DMS 273 treated with DMSO at 0.1 percent for 48 hours (cell line): Measurements from ENCODE around the gene SORCS2.

Source experiments
- DNase-seq: peaks from one replicate; lab custom pipeline; 2025; lab: John Stamatoyannopoulos, UW

Gene SORCS2

DNA sequence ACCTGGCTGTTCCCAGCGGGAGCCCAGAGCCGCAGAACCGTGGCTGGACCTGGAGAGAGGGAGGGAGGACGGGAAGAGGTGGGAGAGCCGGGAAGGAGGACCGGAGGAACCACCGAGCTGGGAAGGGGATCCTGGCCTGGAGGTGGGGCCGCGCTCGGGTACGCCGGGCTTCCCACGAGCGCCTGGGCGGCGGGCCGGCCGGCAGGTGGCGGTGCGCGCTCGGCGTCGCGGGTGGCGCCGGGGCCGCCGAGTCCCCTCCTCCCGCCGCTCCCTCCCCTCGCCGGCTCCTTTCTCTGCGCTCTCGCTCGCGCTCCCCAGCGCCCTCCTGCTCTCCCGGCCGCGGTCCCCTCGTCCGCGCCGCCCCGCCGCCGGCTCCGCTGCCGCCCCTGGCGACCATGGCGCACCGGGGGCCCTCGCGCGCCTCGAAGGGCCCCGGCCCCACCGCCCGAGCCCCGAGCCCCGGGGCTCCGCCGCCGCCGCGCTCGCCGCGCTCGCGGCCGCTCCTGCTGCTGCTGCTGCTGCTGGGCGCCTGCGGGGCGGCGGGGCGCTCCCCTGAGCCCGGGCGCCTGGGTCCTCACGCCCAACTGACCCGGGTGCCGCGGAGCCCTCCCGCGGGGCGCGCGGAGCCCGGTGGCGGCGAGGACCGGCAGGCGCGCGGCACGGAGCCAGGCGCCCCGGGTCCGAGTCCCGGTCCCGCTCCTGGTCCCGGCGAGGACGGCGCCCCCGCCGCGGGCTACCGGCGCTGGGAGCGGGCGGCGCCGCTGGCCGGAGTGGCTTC, at the start of gene SORCS2:
SORCS2 (plus strand) TSS at position 287 of the 778 bp plus-strand sequence.
- DNase-seq: no peak

DNA sequence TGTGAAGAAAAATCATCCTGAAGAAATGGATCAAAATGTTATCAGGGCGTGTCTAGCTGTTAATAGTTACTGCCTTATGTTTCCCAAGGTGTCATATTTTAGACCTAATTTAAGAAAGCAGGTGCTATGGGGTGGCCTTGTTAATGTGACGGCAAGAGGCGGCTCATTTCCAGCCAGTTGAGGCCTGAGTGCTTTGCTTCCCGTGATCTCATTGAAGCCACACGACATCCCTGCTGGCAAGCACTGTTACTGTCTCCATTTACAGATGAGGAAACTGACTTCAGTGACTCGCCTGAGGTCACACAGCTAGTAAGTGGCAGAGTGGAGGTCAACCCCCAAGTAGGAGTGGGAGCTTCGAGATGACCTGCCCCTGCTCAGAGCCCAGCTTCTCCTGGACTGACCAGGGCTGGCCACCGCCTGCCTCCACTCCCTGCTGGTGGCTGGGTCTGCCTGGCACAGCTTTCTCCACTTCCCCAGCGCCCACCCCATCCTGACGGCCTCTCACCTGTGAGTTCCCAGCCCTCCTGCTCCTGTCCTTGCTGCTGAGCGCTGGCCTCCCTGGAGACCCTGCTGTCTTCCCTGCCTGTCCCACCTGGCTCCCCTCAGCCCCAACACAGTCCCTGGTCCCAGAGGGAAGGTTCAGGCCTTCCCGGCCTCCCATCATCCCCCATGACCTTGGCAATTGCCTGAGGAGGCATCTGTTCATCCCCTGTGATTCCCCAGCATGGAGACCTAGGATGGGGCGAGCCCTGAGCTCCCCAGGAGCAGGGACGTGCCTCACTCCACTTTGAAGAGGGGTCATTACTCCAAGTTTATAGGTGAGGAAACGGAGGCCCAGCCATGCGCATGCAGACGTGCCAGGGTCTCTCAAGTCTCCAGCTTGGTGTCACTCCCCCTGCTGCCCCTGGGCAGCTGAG, 47.7 kb upstream of the SORCS2 start:
- no peak for DNase-seq

GRCh38 chr4:7145291-7145934, 46.9 kb upstream of the SORCS2 start:
- no peak for DNase-seq

DNA sequence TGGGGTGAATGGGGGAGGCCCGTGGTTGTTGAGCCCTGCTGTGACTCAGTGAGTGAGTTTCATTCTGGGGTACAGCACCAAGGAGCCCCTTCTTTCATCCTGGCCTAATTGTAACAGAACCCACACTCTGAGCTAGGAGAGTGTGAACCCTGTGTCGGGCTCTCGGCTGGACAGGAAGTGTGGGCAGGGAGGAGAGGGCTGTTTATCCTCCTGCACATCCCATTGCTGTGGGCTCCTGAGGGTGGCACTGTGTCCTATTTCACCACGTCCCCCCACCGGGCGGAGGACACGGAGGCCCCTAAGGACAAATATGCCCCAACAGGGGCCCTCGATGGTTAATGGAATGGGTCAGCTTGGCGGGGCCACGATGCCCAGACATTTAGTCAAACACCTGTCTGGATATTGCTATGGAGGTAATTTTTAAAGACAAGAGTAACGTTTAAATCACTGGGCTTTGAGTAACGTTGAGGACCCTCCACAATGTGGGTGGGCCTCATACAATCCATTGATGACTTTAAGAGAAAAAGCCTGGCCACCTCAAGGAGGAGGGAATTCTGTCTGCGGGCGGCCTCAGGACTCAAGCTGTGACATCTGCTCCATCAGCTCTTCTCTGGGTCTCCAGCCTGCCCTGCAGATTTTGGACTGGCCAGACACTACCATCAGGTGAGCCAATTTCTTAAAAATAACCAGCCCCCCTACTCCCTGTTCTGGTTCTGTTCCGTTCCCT, 46.1 kb upstream of the SORCS2 start:
- no peak for DNase-seq

DNA sequence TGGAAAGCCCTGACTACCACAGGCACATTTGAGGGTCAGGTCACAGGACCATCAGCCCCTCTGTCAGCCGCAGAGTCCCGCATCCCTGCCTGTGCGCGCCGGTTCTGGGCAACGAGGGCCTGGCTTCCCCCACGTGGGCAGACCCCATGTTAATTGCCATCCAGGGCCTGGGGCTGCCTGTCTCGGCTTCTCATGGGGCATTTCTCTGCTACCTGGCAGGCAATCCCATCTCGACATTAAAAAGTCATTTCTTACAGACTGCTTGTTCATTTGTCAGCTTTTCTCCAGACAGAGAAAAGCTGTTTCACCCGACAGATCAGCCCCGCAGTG, 45.6 kb upstream of the SORCS2 start:
- DNase-seq: no peak

DNA sequence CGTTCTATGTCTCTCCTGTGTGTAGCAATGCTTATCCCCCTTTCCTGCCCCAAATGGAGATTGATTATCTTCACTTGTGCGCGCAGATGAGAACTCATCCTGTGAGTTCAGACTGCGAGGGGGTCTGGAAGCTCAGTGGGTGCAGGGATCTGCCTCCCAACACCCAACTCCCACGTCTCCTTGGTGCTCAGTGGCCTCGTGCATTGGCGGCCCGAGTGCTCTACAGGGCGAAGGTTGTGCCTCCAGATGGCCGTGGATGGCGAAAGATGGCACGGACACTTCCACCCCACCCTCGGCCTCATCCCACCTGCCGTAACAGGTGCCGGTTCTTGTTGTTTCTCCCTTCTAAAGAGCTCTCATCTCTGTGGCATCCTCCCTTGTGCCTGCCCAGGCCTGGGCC, 45.1 kb upstream of the SORCS2 start:
- no peak for DNase-seq

GRCh38 chr4:7147661-7148310, 44.6 kb upstream of the SORCS2 start:
- no peak for DNase-seq

DNA sequence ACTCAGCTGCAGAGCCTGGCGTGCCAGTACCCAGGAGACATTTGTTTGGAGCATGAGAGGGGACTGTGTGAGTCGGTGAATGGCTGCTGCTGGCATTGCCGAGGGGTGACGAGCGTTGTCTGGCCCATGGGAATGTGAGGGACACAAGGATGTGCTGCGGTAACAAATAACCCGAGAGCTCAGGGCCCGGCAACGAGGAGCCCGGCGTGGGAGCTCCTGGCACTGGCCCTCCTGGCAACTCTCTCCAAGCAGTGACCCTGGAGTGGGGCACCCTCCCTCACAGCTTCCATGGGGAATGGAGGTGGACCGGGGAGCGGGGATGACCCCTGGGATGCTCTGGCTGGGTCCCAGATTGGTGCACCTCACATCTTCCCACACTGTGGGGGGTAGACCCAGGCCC, 44.0 kb upstream of the SORCS2 start:
- no peak for DNase-seq

DNA sequence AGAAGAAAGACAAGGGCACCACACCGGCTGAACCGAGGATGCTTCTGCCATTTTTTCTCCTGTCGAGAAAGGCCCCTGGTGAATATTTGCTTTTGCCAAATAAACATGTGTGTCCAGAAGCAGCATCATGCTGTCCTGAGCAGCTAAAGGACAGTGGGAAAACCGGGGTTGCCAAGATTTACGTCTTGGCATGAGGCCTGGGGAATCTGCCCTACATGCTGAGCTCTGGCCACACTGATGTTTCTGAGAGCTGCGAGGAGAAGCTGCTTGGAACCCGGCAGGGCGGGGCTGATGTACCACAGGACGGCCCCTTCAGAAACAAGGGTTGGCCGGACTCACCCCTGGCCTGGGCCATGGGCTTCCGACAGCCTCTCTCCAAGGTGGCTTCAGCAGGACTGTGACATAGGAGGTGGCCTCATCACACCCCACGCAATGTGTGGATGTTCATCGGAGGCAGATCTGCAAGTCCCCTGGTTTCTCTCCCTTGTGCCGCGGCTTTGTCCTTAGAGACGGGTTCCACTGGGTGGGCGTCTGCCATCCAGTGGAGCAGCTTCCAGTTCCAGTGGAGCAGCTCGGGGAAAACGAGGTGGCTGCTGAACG, 42.2 kb upstream of the SORCS2 start:
- DNase-seq: no peak

DNA sequence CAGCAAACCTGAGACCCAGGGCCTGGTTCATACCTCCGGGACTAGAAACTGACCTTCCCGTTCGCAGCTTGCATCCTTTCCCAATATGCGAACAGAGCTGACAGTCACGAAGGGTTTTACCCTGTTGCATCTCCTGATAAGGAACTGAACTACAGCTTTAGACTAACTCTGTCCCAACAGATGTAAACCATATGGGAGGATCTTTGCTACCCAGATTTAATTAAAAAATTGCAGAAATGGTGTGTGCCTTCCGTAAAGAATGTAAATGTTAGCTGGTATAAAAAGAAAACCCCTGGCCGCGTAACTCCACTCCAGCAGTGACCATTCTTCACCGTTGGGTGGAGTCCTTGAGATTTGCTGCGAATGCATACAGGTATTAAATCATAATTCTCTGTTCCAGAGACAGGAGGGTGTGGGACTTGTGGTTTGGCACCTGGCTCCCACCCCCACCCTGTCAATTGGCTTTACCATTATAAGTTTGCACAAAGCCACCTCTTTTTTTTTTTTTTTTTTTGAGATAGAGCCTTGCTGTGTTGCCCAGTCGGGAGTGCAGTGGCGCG, 40.6 kb upstream of the SORCS2 start:
- no peak for DNase-seq

DNA sequence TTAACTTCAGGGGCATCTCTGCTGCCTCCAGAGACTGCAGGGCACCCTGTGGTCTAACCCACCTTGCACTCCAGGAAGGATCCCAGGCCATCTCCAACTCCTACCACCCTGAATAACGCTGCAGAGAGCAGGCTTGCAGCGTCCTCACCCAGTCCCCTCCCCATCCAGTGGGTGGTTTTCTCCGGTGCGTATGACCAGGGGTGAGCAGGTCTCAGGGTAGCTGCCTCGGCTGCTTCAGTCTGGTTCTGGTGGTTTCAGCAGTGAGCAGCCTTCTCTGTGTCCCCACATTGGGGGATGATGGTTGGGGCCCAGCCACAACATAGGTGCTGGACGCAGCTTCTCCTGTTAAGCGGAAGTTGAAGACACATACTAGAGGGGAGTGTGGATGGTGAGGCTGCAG, 38.6 kb upstream of the SORCS2 start:
- no peak for DNase-seq

- no peak for DNase-seq
Measured at GRCh38 chr4:7154351-7154981, 37.9 kb upstream of the SORCS2 start.

- no peak for DNase-seq
Measured at GRCh38 chr4:7155590-7156071, 36.7 kb upstream of the SORCS2 start.

DNA sequence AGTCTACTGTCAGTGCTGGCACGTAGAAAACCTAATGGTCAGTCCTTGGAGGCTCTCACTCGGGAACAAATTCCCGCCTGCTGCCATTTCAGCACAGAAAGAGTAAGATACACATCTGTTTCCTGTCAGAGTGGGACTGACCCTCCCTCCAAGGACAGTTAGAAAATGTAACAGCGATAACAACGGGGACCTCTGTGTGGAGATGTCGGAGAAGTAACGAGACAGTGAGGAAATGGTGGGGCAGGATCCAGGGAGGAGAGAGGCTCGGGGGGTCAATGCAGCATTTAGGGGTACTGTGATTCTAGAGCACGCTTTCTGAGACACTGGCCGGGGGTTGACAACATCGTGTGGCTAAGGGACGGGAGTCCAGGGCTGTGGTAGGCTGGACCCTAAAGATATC, 36.0 kb upstream of the SORCS2 start:
- DNase-seq: no peak

DNA sequence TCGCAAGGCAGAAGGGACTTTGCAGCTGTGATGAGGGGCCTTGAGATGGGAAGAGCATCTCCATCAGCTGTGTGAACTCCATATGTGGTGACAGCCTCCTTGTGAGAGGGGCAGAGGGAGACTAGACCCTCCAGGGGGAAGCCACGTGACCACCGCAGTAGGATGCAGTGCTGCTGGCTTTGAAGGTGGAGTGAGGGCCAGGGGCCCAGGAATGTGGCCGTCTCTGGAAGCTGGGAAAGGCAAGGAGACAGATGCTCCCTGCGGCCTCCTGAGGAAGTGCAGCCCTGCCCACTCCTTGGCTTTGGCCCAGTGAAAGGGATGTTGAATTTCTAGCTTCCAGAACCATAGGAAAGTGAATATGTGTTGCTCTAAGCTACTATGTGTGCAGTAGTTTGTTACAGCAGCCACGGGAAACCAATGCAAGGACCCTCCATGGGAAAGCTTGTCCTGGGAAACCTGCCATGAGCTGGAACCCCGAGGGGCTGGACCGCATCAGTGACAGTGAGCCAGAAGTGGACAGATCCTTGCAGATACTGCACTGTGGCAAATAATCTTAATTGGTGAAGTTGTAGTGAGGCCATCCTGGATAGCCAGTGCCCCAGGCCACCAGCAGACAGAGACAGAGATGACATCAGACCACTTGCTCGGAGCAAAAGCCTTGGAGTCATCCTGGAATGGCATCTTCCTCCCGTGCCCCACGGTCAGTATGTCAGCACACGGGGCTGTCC, 35.4 kb upstream of the SORCS2 start:
- no peak for DNase-seq

- DNase-seq: no peak
Measured at GRCh38 chr4:7157666-7158065, 34.7 kb upstream of the SORCS2 start.

DNA sequence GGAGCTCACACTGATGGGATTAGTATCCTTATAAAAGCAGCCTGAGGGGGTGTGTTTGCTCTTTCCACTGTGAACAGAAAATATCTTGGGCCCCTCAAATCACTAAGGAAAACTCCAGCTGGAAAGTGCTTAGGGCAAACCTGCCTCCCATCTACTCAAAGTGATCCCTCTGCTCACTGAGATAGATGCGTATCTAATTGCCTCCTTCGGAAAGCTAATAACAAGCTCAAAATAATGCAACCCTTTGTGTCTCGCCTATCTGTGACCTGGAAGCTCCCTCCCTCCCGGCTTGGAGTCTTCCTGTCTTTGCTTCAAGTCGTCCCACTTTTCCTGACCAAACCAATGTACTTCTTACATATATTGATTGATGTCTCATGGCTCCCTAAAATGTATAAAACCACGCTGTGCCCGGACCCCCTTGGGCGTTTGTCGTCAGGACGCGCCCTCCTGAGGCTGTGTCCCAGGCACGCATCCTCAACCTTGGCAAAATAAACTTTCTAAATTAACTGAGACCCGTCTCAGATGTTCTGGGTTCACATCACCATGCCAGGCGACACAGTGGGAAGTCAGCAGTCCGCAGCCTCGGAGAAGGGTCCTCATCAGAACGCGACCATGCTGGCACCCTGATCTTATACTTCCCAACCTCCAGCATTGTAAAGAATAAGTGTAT, 34.1 kb upstream of the SORCS2 start:
- DNase-seq: no peak

- DNase-seq: no peak
Measured at GRCh38 chr4:7158991-7159390, 33.3 kb upstream of the SORCS2 start.

- no peak for DNase-seq
Measured at GRCh38 chr4:7159923-7160322, 32.4 kb upstream of the SORCS2 start.
